HFFc6 (cell line): ENCODE data around the gene PALLD. TPM values are rescaled to one million over a fixed set of nuclear protein-coding genes. Genes with fewer than 3 reads are reported as not detected.
A peak's percentile ranks its signal among the peaks of the same experiment; 100 is the strongest.

Experiments used
- DNase-seq: peaks from one replicate; pipeline ENCODE4 v3.0.0-alpha.2; 2018
- H3K27ac Mint-ChIP-seq: 2 replicates; pipeline ENCODE4 v1.8.0; 2020; ENCODE audit warnings: mild to moderate bottlenecking, mixed read lengths
- H3K27me3 Mint-ChIP-seq: 2 replicates; pipeline ENCODE4 v1.8.0; 2021; ENCODE audit warnings: mild to moderate bottlenecking, moderate library complexity, mixed read lengths; ENCODE audit not compliant: insufficient read depth
- H3K36me3 Mint-ChIP-seq: 2 replicates; pipeline ENCODE4 v1.8.0; 2021; ENCODE audit warnings: low read depth, mixed read lengths
- H3K4me1 Mint-ChIP-seq: 2 replicates; pipeline ENCODE4 v1.8.0; 2020; ENCODE audit warnings: low read depth, mixed read lengths
- H3K4me3 Mint-ChIP-seq: 2 replicates; pipeline ENCODE4 v1.8.0; 2020; ENCODE audit warnings: mild to moderate bottlenecking, moderate library complexity, mixed read lengths
- H3K9me3 Mint-ChIP-seq: 2 replicates; pipeline ENCODE4 v1.8.0; 2020; ENCODE audit warnings: mild to moderate bottlenecking, mixed read lengths
- CTCF ChIP-seq: fragments of 200-600 bp; sonication (generic); IDR thresholded peaks from 2 replicates; pipeline ENCODE4 v1.5.0; 2021; ENCODE audit warnings: antibody characterized with exemption, mild to moderate bottlenecking
- total RNA-seq, 6 experiments: library from RNA; stranded (reverse); fragmentation: NEBNext Ultra II Directional; extraction: Animal tissue kit (Norgen Biotek cat#: 25700); gene quantifications; 2 replicates in 1 of 6; 3 replicates in 5 of 6; pipeline ENCODE4 v1.2.3, GENCODE V29; 2021

Gene PALLD
- total RNA-seq, 6 experiments from 2014 or later: 72.6 to 163 (median 149) TPM

- Mint-ChIP-seq H3K4me3 (peak overlapping the region; percentile 75), H3K27ac (peak overlapping the region; percentile 95)
- DNase-seq: peak; percentile 86
Measured at GRCh38 chr4:168636506-168637196, 139.8 kb downstream of the PALLD start.

DNA sequence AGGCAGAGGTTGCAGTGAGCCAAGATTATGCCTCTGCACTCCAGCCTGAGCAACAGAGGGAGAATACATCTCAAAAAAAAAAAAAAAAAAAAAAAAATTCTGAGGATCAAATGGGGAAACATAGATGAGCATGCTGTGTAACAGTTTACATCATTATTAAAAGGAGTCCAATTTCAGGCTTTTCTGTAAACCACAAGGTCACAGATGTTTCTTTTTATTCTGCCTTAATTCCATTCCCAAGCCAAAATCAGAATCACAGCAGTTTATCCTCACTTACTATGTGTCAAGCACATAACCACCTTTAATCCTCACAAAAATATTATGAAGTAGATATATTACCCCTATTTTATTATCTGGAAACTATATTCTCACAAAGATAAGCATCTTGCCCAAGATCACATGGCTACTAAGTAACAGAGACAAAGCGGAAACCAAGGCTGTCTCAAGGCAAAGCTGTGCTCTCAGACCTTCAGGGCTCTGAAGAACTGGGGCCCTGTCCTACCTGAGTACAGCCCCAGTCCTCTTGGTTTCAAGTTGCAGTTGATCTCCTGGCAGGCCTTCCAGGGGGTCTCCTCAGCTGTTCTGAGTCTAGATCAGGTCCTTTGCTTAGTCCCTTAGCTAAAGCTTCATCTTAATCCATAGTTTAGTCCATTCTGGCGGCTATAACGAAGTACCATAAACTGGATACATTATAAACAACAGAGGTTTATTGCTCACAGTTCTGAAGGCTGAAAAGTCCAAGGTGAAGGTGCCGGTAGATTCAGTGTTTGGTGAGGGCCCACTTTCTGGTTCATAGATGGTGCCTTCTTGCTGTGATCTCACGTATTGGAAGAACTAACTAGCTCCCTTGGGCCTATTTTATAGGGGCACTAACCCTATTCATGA lies 141.3 kb downstream of the PALLD start:
- Mint-ChIP-seq H3K27me3 (no peaks in the 10 kb centered on the region), H3K36me3 (peaks cover 4% of the 10 kb centered on the region; the same call in 1 of the 2 replicates), H3K4me3 (peak overlapping the region; percentile 51; the same call in 1 of the 2 replicates), H3K4me1 (peaks cover 75% of the 10 kb centered on the region), H3K27ac (peak overlapping the region; percentile 95; the same call in 1 of the 2 replicates), H3K9me3 (no peaks in the 10 kb centered on the region)
- TF ChIP-seq CTCF: no peak
- no peak for DNase-seq

More at GRCh38 chr4:168636506-168637196, 139.8 kb downstream of the PALLD start:
- Mint-ChIP-seq H3K27me3 (peaks cover 2% of the 10 kb centered on the region; the same call in 1 of the 2 replicates), H3K9me3 (no peaks in the 10 kb centered on the region), H3K36me3 (peaks cover 4% of the 10 kb centered on the region; the same call in 1 of the 2 replicates), H3K4me1 (peaks cover 81% of the 10 kb centered on the region)
- TF ChIP-seq CTCF: no peak

DNA sequence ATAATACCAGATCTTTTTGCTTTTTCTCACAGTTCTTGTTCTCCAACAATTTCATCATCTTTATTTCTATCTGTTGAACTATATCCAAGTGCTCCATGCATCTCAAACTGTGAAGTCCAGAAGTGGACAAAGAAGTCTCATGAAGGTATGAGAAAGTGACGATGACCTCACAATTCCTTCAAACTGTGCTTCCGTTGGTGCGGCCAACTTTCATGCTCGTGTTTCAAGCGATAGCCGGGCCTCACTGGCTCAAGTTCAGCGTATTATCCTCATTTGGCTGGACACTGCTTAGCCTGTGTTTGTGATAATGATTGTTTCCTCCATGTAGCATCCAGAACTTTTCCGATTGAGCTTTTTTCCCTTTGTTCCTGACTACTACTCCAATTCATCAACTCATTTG lies 143.1 kb downstream of the PALLD start:
- Mint-ChIP-seq H3K4me1 (peaks cover 64% of the 10 kb centered on the region), H3K27me3 (no peaks in the 10 kb centered on the region), H3K4me3 (no peak overlapping the region), H3K27ac (no peak overlapping the region), H3K36me3 (peaks cover 4% of the 10 kb centered on the region; the same call in 1 of the 2 replicates), H3K9me3 (no peaks in the 10 kb centered on the region)
- no peak for DNase-seq
- TF ChIP-seq CTCF: no peak

- no peak for DNase-seq
- H3K27ac Mint-ChIP-seq: no peak overlapping the region; the same call in 1 of the 2 replicates
- H3K4me1 Mint-ChIP-seq: peaks cover 45% of the 10 kb centered on the region
- TF ChIP-seq CTCF: no peak
- no peaks in the 10 kb centered on the region for H3K27me3 Mint-ChIP-seq
- H3K4me3 Mint-ChIP-seq: no peak overlapping the region
- no peaks in the 10 kb centered on the region for H3K9me3 Mint-ChIP-seq
- peaks cover 4% of the 10 kb centered on the region; the same call in 1 of the 2 replicates for H3K36me3 Mint-ChIP-seq
Measured at GRCh38 chr4:168641811-168642140, 144.9 kb downstream of the PALLD start.

DNA sequence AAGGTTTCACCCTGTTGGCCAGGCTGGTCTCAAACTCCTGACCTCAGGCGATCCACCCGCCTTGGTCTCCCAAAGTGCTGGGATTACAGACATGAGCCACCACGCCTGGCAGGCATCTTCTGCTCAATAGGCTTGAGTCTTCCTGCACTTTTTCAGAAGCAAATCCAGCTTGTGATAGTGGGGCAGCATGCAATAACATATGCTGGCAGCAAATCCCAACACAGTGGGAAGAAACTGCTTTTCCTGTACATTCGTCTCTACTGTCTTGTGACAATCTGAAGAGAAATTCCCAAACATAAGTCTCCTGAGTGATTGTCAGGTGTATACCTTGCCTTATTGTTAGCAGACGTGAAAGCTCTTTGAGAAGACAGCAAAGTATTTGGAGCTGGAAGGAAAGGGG lies 145.7 kb downstream of the PALLD start:
- Mint-ChIP-seq H3K4me3 (no peak overlapping the region; the same call in 1 of the 2 replicates), H3K9me3 (no peaks in the 10 kb centered on the region), H3K27ac (no peak overlapping the region), H3K36me3 (peaks cover 4% of the 10 kb centered on the region; the same call in 1 of the 2 replicates), H3K4me1 (peaks cover 37% of the 10 kb centered on the region), H3K27me3 (no peaks in the 10 kb centered on the region)
- no peak for DNase-seq
- no peak for TF ChIP-seq CTCF
